WERI-Rb-1 (cell line): ENCODE measurements around the gene SVIL.

Experiments
- DNase-seq: peaks from one replicate; pipeline ENCODE4 v3.0.0-alpha.2; 2020
- H3K27ac ChIP-seq: fragments of 250-450 bp; sonication (Bioruptor Pico); 2 replicates; pipeline ENCODE4 v1.5.1; 2020; ENCODE audit warnings: mild to moderate bottlenecking, moderate library complexity
- H3K27me3 ChIP-seq: fragments of 250-450 bp; sonication (Bioruptor Pico); 2 replicates; pipeline ENCODE4 v1.5.1; 2021; ENCODE audit warnings: mild to moderate bottlenecking, low read depth, moderate library complexity; ENCODE audit not compliant: insufficient read depth, severe bottlenecking
- H3K36me3 ChIP-seq: fragments of 250-450 bp; sonication (Bioruptor Pico); 2 replicates; pipeline ENCODE4 v1.5.1; 2020; ENCODE audit warnings: mild to moderate bottlenecking, moderate library complexity
- H3K4me3 ChIP-seq: 2 replicates; pipeline ENCODE4 v1.5.1; 2011; ENCODE audit warnings: low read depth, mild to moderate bottlenecking, control low read depth, low read length
- H3K9me3 ChIP-seq: fragments of 250-450 bp; sonication (Bioruptor Pico); 2 replicates; pipeline ENCODE4 v1.5.1; 2021; ENCODE audit warnings: mild to moderate bottlenecking, moderate library complexity; ENCODE audit not compliant: severe bottlenecking
- TF ChIP-seq, protein P1 (sequence below): IDR thresholded peaks from 2 replicates; pipeline ENCODE4 v1.5.1; 2011; ENCODE audit warnings: low read depth, mild to moderate bottlenecking, control low read depth, inconsistent platforms, low read length

Gene SVIL

GRCh38 chr10:29532256-29532878, 102.4 kb downstream of the SVIL start:
- no peaks in the 10 kb centered on the region for H3K36me3 ChIP-seq
- no peaks in the 10 kb centered on the region for H3K27me3 ChIP-seq
- H3K4me3 ChIP-seq: no peak overlapping the region
- TF ChIP-seq, protein P1, sequence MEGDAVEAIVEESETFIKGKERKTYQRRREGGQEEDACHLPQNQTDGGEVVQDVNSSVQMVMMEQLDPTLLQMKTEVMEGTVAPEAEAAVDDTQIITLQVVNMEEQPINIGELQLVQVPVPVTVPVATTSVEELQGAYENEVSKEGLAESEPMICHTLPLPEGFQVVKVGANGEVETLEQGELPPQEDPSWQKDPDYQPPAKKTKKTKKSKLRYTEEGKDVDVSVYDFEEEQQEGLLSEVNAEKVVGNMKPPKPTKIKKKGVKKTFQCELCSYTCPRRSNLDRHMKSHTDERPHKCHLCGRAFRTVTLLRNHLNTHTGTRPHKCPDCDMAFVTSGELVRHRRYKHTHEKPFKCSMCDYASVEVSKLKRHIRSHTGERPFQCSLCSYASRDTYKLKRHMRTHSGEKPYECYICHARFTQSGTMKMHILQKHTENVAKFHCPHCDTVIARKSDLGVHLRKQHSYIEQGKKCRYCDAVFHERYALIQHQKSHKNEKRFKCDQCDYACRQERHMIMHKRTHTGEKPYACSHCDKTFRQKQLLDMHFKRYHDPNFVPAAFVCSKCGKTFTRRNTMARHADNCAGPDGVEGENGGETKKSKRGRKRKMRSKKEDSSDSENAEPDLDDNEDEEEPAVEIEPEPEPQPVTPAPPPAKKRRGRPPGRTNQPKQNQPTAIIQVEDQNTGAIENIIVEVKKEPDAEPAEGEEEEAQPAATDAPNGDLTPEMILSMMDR: no peak
- H3K27ac ChIP-seq: no peak overlapping the region
- H3K9me3 ChIP-seq: no peaks in the 10 kb centered on the region
- DNase-seq: no peak

GRCh38 chr10:29530112-29530976, 104.4 kb downstream of the SVIL start:
- no peak overlapping the region for H3K4me3 ChIP-seq
- H3K27me3 ChIP-seq: no peaks in the 10 kb centered on the region
- DNase-seq: no peak
- TF ChIP-seq, protein P1: no peak
- H3K36me3 ChIP-seq: no peaks in the 10 kb centered on the region
- no peak overlapping the region for H3K27ac ChIP-seq
- H3K9me3 ChIP-seq: no peaks in the 10 kb centered on the region

GRCh38 chr10:29529146-29529545, 105.6 kb downstream of the SVIL start:
- TF ChIP-seq, protein P1: no peak

GRCh38 chr10:29525762-29526161, 109.0 kb downstream of the SVIL start:
- TF ChIP-seq, protein P1: no peak
- no peak for DNase-seq
- Histone ChIP-seq H3K27me3 (no peaks in the 10 kb centered on the region), H3K36me3 (no peaks in the 10 kb centered on the region), H3K4me3 (no peak overlapping the region), H3K9me3 (no peaks in the 10 kb centered on the region), H3K27ac (no peak overlapping the region)

More at GRCh38 chr10:29529146-29529545, 105.6 kb downstream of the SVIL start:
- H3K27ac ChIP-seq: no peak overlapping the region
- H3K36me3 ChIP-seq: no peaks in the 10 kb centered on the region
- H3K27me3 ChIP-seq: no peaks in the 10 kb centered on the region
- no peak for DNase-seq
- no peak overlapping the region for H3K4me3 ChIP-seq
- no peaks in the 10 kb centered on the region for H3K9me3 ChIP-seq

- no peak for DNase-seq
- no peaks in the 10 kb centered on the region for H3K9me3 ChIP-seq
- no peaks in the 10 kb centered on the region for H3K27me3 ChIP-seq
- TF ChIP-seq, protein P1: no peak
- H3K27ac ChIP-seq: no peak overlapping the region
- H3K36me3 ChIP-seq: no peaks in the 10 kb centered on the region
- no peak overlapping the region for H3K4me3 ChIP-seq
Measured at GRCh38 chr10:29524720-29525119, 110.1 kb downstream of the SVIL start.
